H9 (cell line): ENCODE data around the gene DCTPP1. TPM values are rescaled to one million over a fixed set of nuclear protein-coding genes. Genes with fewer than 3 reads are reported as not detected.

Experiments used
- DNase-seq: peaks from one replicate; pipeline ENCODE4 v3.0.0-alpha.2; 2017
- H2AFZ ChIP-seq: one replicate; pipeline ENCODE4 v1.6.1; 2013; ENCODE audit warnings: mild to moderate bottlenecking, low read length, control low read depth, moderate library complexity
- H2AK5ac ChIP-seq: 2 replicates; pipeline ENCODE4 v1.6.1; 2013; ENCODE audit warnings: low read length, control low read depth, mixed read lengths; ENCODE audit not compliant: insufficient read length
- H2BK120ac ChIP-seq: one replicate; pipeline ENCODE4 v1.6.1; 2013; ENCODE audit warnings: low read depth, mild to moderate bottlenecking, low read length, control low read depth, inconsistent platforms; ENCODE audit not compliant: poor library complexity, severe bottlenecking
- H2BK12ac ChIP-seq: 2 replicates; pipeline ENCODE4 v1.6.1; 2013; ENCODE audit warnings: low read length, control low read depth, mixed read lengths, low read depth; ENCODE audit not compliant: insufficient read length
- H2BK15ac ChIP-seq: 2 replicates; pipeline ENCODE4 v1.6.1; 2013; ENCODE audit warnings: low read depth, low read length, control low read depth
- H2BK20ac ChIP-seq: one replicate; pipeline ENCODE4 v1.6.1; 2013; ENCODE audit warnings: low read depth, mild to moderate bottlenecking, low read length, control low read depth, inconsistent platforms; ENCODE audit not compliant: poor library complexity, severe bottlenecking
- H2BK5ac ChIP-seq: 2 replicates; pipeline ENCODE4 v1.6.1; 2013; ENCODE audit warnings: low read length, control low read depth, mixed read lengths; ENCODE audit not compliant: insufficient read length
- H3K14ac ChIP-seq: 2 replicates; pipeline ENCODE4 v1.6.1; 2013; ENCODE audit warnings: low read length, control low read depth; ENCODE audit not compliant: insufficient read depth
- H3K18ac ChIP-seq: 2 replicates; pipeline ENCODE4 v1.6.1; 2013; ENCODE audit warnings: low read depth, mild to moderate bottlenecking, mixed read lengths, low read length, control low read depth; ENCODE audit not compliant: insufficient read length
- H3K23ac ChIP-seq: 2 replicates; pipeline ENCODE4 v1.6.1; 2013; ENCODE audit warnings: low read length, control low read depth, mixed read lengths, low read depth; ENCODE audit not compliant: insufficient read length
- H3K23me2 ChIP-seq: 2 replicates; pipeline ENCODE4 v1.6.1; 2013; ENCODE audit warnings: low read depth, mild to moderate bottlenecking, mixed read lengths, low read length, control low read depth; ENCODE audit not compliant: insufficient read length, poor library complexity, severe bottlenecking
- H3K27ac ChIP-seq: 2 replicates; pipeline ENCODE4 v1.5.1; 2013; ENCODE audit warnings: low read length, control low read depth, mixed read lengths, low read depth; ENCODE audit not compliant: insufficient read length
- H3K27me3 ChIP-seq: 2 replicates; pipeline ENCODE4 v1.6.1; 2013; ENCODE audit warnings: low read length, control low read depth, inconsistent platforms; ENCODE audit not compliant: insufficient read depth
- H3K4ac ChIP-seq: 2 replicates; pipeline ENCODE4 v1.6.1; 2013; ENCODE audit warnings: low read depth, mild to moderate bottlenecking, control low read depth, inconsistent platforms, low read length, moderate library complexity
- H3K4me1 ChIP-seq: 2 replicates; pipeline ENCODE4 v1.6.1; 2013; ENCODE audit warnings: low read length, control low read depth, inconsistent platforms; ENCODE audit not compliant: insufficient read depth
- H3K4me2 ChIP-seq: 2 replicates; pipeline ENCODE4 v1.6.1; 2013; ENCODE audit warnings: low read length, control low read depth, mixed read lengths; ENCODE audit not compliant: insufficient read length, insufficient read depth
- H3K56ac ChIP-seq: 2 replicates; pipeline ENCODE4 v1.6.1; 2013; ENCODE audit warnings: low read depth, mild to moderate bottlenecking, mixed read lengths, low read length, control low read depth; ENCODE audit not compliant: insufficient read length
- H3K79me1 ChIP-seq: 2 replicates; pipeline ENCODE4 v1.6.1; 2013; ENCODE audit warnings: low read depth, mild to moderate bottlenecking, moderate library complexity, low read length, control low read depth, inconsistent platforms; ENCODE audit not compliant: insufficient read depth, poor library complexity, severe bottlenecking
- H3K79me2 ChIP-seq: 2 replicates; pipeline ENCODE4 v1.6.1; 2013; ENCODE audit warnings: low read length, control low read depth, inconsistent platforms; ENCODE audit not compliant: insufficient read depth
- H3K9ac ChIP-seq: 2 replicates; pipeline ENCODE4 v1.6.1; 2013; ENCODE audit warnings: low read length, control low read depth, mixed read lengths; ENCODE audit not compliant: insufficient read length; ENCODE audit errors: extremely low read depth
- H3K9me3 ChIP-seq: one replicate; pipeline ENCODE4 v1.6.1; 2013; ENCODE audit warnings: low read depth, low read length, inconsistent platforms; ENCODE audit not compliant: control insufficient read depth
- H3T11ph ChIP-seq: one replicate; pipeline ENCODE4 v1.6.1; 2013; ENCODE audit warnings: mild to moderate bottlenecking, low read length, control low read depth, inconsistent platforms
- H4K20me1 ChIP-seq: one replicate; pipeline ENCODE4 v1.6.1; 2013; ENCODE audit not compliant: control insufficient read depth, insufficient read length, insufficient read depth
- H4K5ac ChIP-seq: 2 replicates; pipeline ENCODE4 v1.6.1; 2013; ENCODE audit warnings: low read depth, mild to moderate bottlenecking, mixed read lengths, low read length, control low read depth; ENCODE audit not compliant: insufficient read length
- H4K8ac ChIP-seq: replicated peaks from 2 replicates; pipeline ENCODE4 v1.6.1; 2013; ENCODE audit warnings: low read length, control low read depth, mixed read lengths, low read depth; ENCODE audit not compliant: insufficient read length
- H4K91ac ChIP-seq: 2 replicates; pipeline ENCODE4 v1.6.1; 2013; ENCODE audit warnings: low read depth, mild to moderate bottlenecking, moderate library complexity, mixed read lengths, low read length, control low read depth; ENCODE audit not compliant: insufficient read length
- H3K27ac Mint-ChIP-seq, 3 experiments: 2 replicates in 2 of 3; 3 replicates in 1 of 3; pipeline ENCODE4 v1.8.0; 2020 to 2021; ENCODE audit warnings: mixed read lengths in 3 of 3, mild to moderate bottlenecking in 1 of 3, moderate library complexity in 1 of 3
- H3K27me3 Mint-ChIP-seq: 2 replicates; pipeline ENCODE4 v1.8.0; 2021; ENCODE audit warnings: low read depth, mild to moderate bottlenecking, moderate library complexity, mixed read lengths
- H3K36me3 Mint-ChIP-seq, 3 experiments: 2 replicates in 2 of 3; 3 replicates in 1 of 3; pipeline ENCODE4 v1.8.0; 2020 to 2021; ENCODE audit warnings: low read depth in 3 of 3, mixed read lengths in 3 of 3; ENCODE audit not compliant: insufficient read depth in 1 of 3
- H3K4me1 Mint-ChIP-seq, 2 experiments: 2 replicates each; pipeline ENCODE4 v1.8.0; 2020; ENCODE audit warnings: mixed read lengths in 2 of 2
- H3K4me3 Mint-ChIP-seq, 2 experiments: 2 replicates in 1 of 2; 3 replicates in 1 of 2; pipeline ENCODE4 v1.8.0; 2020 to 2021; ENCODE audit warnings: mild to moderate bottlenecking in 2 of 2, mixed read lengths in 2 of 2, moderate library complexity in 1 of 2
- H3K9me3 Mint-ChIP-seq, 2 experiments: 2 replicates in 1 of 2; 3 replicates in 1 of 2; pipeline ENCODE4 v1.8.0; 2020; ENCODE audit warnings: mild to moderate bottlenecking in 2 of 2, mixed read lengths in 2 of 2, moderate library complexity in 1 of 2
- WGBS: extraction: QIAGEN DNeasy Blood & Tissue Kit; methylation state at CpG from one replicate; pipeline ENCODE4 v1.1.7; 2013; ENCODE audit warnings: missing lambda C conversion rate, low lambda C conversion rate, mixed read lengths; ENCODE audit not compliant: insufficient read length; ENCODE audit errors: extremely low coverage; 5-methylcytosine and 5-hydroxymethylcytosine counted together
- total RNA-seq: library from RNA; stranded (reverse); gene quantifications from 2 replicates; pipeline ENCODE4 v1.2.1, GENCODE V29; 2021
- TF ChIP-seq, protein P1 (sequence below): fragments of 200-600 bp; sonication (generic); conservative IDR thresholded peaks from 3 replicates; pipeline ENCODE4 v1.8.0; 2021; ENCODE audit warnings: antibody characterized with exemption, mild to moderate bottlenecking

The DCTPP1 gene
- total RNA-seq, 1 experiment from 2014 or later, result 78.3 TPM

DNA sequence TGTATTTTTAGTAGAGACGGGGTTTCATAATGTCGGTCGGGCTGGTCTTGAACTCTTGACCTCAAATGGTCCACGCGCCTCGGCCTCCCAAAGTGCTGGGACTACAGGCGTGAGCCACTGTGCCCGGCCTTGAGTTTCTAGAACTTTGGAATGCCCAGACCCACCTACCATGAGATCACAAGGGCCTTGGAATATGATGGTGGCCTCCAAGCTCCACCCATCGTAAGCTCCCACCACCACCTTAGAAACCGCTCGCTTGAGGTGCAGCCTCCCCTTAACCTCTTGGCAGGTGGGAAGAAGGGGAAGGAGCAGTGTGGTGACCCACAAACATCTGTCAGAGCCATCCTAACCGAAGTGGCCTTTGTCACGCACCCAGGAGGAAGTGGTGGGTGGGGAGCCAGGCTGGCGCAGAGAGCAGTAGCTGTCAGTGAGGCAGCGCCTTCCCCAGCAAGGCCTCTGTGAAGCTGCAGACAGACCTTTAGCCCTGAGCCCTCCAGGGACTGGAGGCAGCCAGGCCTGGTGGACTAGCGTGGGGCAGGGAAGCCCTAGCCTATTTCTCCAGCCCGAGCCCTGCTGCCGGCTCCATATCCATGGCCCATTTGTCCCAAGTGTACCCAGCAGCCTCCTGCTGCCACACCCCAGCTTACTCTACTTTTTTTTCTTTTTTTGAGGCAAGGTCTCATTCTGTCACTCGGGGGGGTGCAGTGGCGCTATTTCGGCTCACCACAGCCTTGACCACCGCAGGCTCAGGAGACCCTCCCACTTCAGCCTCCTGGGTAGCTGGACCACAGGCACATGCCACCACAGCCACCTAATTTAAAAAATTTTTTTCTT, 28.9 kb upstream of the DCTPP1 start:
- Histone ChIP-seq H3K4me1 (no peaks in the 10 kb centered on the region), H3K4ac (no peak overlapping the region), H2AFZ (no peak overlapping the region), H2BK120ac (no peak overlapping the region), H3K23me2 (peaks cover 2% of the 10 kb centered on the region), H4K91ac (no peak overlapping the region), H4K20me1 (no peaks in the 10 kb centered on the region), H2BK15ac (no peak overlapping the region), H2BK5ac (no peak overlapping the region), H3K56ac (no peak overlapping the region), H2BK20ac (no peak overlapping the region), H3K79me2 (no peaks in the 10 kb centered on the region), H3K79me1 (no peaks in the 10 kb centered on the region), H3T11ph (no peak overlapping the region), H3K27ac (no peak overlapping the region), H3K27me3 (no peaks in the 10 kb centered on the region), H3K4me2 (no peak overlapping the region), H3K18ac (no peak overlapping the region), H2BK12ac (no peak overlapping the region), H4K5ac (no peak overlapping the region), H3K9me3 (no peaks in the 10 kb centered on the region), H2AK5ac (no peak overlapping the region), H3K9ac (no peak overlapping the region), H3K23ac (no peak overlapping the region), H4K8ac (no peak overlapping the region), H3K14ac (0 out of 2 replicates have a peak overlapping the region, but pooled peaks have one; percentile 2)
- TF ChIP-seq, protein P1, sequence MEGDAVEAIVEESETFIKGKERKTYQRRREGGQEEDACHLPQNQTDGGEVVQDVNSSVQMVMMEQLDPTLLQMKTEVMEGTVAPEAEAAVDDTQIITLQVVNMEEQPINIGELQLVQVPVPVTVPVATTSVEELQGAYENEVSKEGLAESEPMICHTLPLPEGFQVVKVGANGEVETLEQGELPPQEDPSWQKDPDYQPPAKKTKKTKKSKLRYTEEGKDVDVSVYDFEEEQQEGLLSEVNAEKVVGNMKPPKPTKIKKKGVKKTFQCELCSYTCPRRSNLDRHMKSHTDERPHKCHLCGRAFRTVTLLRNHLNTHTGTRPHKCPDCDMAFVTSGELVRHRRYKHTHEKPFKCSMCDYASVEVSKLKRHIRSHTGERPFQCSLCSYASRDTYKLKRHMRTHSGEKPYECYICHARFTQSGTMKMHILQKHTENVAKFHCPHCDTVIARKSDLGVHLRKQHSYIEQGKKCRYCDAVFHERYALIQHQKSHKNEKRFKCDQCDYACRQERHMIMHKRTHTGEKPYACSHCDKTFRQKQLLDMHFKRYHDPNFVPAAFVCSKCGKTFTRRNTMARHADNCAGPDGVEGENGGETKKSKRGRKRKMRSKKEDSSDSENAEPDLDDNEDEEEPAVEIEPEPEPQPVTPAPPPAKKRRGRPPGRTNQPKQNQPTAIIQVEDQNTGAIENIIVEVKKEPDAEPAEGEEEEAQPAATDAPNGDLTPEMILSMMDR, result no peak
- H3K9me3 Mint-ChIP-seq, result peaks cover 0 to 2% of the 10 kb centered on the region in 2 experiments; a peak in 1 of 5 replicates
- H3K4me3 Mint-ChIP-seq, result no peak overlapping the region
- no peak for DNase-seq
- H3K27ac Mint-ChIP-seq, result no peak overlapping the region
- WGBS, result no CpG with 5 or more reads among the region's 22 CpGs
- peaks cover 6% of the 10 kb centered on the region for H3K27me3 Mint-ChIP-seq
- peaks cover 0 to 6% of the 10 kb centered on the region in 2 experiments; a peak in 1 of 4 replicates for H3K4me1 Mint-ChIP-seq
- H3K36me3 Mint-ChIP-seq, result no peaks in the 10 kb centered on the region
